ENCODE data around the gene ACP3.

The ACP3 gene

GRCh38 chr3:132343018-132343612, 25.9 kb downstream of the ACP3 start:
- no peaks in the 10 kb centered on the region for H3K27me3 ChIP-seq (ENCODE audit: control insufficient read depth in 1 of 2, insufficient read depth in 2 of 2, low read length in 2 of 2)
- no peak overlapping the region for H3K4me3 ChIP-seq (ENCODE audit: low read length in 2 of 2)
- no peak overlapping the region for H3K27ac ChIP-seq (ENCODE audit: low read length)
- H3K4me1 ChIP-seq (ENCODE audit: control insufficient read depth, insufficient read depth, low read length): no peaks in the 10 kb centered on the region
- no peak overlapping the region for H3K9ac ChIP-seq (ENCODE audit: low read length in 2 of 2)
- no peaks in the 10 kb centered on the region for H3K36me3 ChIP-seq (ENCODE audit: control insufficient read depth in 2 of 2, insufficient read depth in 2 of 2, low read length in 2 of 2)
- no peaks in the 10 kb centered on the region for H3K9me3 ChIP-seq (ENCODE audit: control insufficient read depth in 2 of 2, low read length in 2 of 2)

DNA sequence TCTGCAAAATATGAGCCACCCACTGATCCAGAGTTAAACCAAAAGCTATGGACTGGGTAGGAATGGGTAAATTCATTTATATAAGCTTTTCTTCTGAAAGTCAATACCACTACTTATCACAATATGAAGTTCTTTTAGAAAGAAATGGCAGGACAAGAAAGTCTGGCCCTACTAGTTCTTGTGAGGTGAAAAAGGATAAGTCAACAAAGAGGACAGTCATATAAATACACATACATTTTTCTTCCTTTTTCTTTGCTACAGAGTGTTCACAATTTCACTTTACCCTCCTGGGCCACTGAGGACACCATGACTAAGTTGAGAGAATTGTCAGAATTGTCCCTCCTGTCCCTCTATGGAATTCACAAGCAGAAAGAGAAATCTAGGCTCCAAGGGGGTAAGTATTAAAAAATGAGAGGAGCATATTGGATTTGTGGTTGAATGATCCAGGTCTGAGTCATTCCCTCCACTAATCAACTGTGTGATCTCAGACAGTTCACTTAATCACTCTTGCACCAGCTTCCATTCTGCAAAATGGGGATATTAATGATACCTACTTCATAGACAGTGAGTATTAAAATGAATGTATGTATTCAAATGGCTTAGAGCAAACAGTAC, 27.6 kb downstream of the ACP3 start:
- no peaks in the 10 kb centered on the region for H3K27me3 ChIP-seq (ENCODE audit: control insufficient read depth in 1 of 2, insufficient read depth in 2 of 2, low read length in 2 of 2)
- H3K4me3 ChIP-seq (ENCODE audit: low read length in 2 of 2): no peak overlapping the region
- no peaks in the 10 kb centered on the region for H3K4me1 ChIP-seq (ENCODE audit: control insufficient read depth, insufficient read depth, low read length)
- H3K9me3 ChIP-seq (ENCODE audit: control insufficient read depth in 2 of 2, low read length in 2 of 2): no peaks in the 10 kb centered on the region
- no peak overlapping the region for H3K9ac ChIP-seq (ENCODE audit: low read length in 2 of 2)
- H3K36me3 ChIP-seq (ENCODE audit: control insufficient read depth in 2 of 2, insufficient read depth in 2 of 2, low read length in 2 of 2): no peaks in the 10 kb centered on the region
- H3K27ac ChIP-seq (ENCODE audit: low read length): no peak overlapping the region

DNA sequence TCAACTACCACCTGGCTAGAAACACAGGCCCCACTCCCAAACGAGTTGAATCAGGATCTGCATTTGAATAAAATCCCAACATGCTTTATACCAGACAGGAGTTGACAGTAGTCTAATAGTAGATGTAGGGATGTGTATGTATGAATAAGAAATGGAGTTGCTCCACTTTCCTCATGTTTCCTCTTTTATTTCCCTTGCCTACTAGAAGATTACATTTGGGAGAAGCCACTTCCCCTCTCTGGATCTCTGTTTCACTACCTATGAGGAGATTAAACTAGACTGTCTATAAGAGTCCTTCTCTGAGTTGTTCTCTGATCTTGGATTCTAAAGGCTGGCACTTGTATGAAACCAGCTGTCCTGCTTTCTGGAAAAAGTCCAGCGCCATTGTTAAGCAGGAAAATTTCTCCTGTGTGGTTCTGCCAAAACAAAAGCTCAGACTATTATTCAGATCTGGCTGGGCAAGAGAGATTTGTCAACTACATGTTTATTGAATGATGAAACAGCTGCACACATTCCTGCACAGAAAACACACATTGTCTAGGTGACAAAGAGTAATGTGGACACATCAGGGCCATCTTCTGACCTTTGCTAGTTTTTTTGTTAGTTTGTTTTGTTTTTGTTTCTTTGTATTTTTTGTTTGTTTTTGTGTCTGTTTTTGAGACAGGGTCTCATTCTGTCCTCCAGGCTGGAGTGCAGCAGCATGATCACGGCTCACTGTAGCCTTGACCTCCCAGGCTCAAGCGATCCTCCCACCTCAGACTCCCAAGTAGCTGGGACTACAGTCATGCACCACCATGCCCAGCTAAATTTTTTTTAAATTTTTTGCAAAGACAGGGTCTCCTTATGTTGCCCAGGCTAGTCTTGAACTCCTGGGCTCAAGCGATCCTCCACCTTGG, 29.9 kb downstream of the ACP3 start:
- H3K4me1 ChIP-seq (ENCODE audit: control insufficient read depth, insufficient read depth, low read length): no peaks in the 10 kb centered on the region
- H3K4me3 ChIP-seq (ENCODE audit: low read length in 2 of 2): no peak overlapping the region
- no peaks in the 10 kb centered on the region for H3K9me3 ChIP-seq (ENCODE audit: control insufficient read depth in 2 of 2, low read length in 2 of 2)
- H3K36me3 ChIP-seq (ENCODE audit: control insufficient read depth in 2 of 2, insufficient read depth in 2 of 2, low read length in 2 of 2): no peaks in the 10 kb centered on the region
- no peak overlapping the region for H3K9ac ChIP-seq (ENCODE audit: low read length in 2 of 2)
- H3K27me3 ChIP-seq (ENCODE audit: control insufficient read depth in 1 of 2, insufficient read depth in 2 of 2, low read length in 2 of 2): no peaks in the 10 kb centered on the region
- H3K27ac ChIP-seq (ENCODE audit: low read length): no peak overlapping the region

- Histone ChIP-seq H3K36me3 (ENCODE audit: control insufficient read depth in 2 of 2, insufficient read depth in 2 of 2, low read length in 2 of 2) (no peaks in the 10 kb centered on the region), H3K9me3 (ENCODE audit: control insufficient read depth in 2 of 2, low read length in 2 of 2) (no peaks in the 10 kb centered on the region), H3K4me3 (ENCODE audit: low read length in 2 of 2) (no peak overlapping the region), H3K4me1 (ENCODE audit: control insufficient read depth, insufficient read depth, low read length) (no peaks in the 10 kb centered on the region), H3K27ac (ENCODE audit: low read length) (no peak overlapping the region), H3K9ac (ENCODE audit: low read length in 2 of 2) (no peak overlapping the region), H3K27me3 (ENCODE audit: control insufficient read depth in 1 of 2, insufficient read depth in 2 of 2, low read length in 2 of 2) (no peaks in the 10 kb centered on the region)
Measured at GRCh38 chr3:132347811-132348210, 30.6 kb downstream of the ACP3 start.

- no peaks in the 10 kb centered on the region for H3K4me1 ChIP-seq (ENCODE audit: control insufficient read depth, insufficient read depth, low read length)
- H3K9me3 ChIP-seq (ENCODE audit: control insufficient read depth in 2 of 2, low read length in 2 of 2): no peaks in the 10 kb centered on the region
- no peak overlapping the region for H3K9ac ChIP-seq (ENCODE audit: low read length in 2 of 2)
- no peaks in the 10 kb centered on the region for H3K27me3 ChIP-seq (ENCODE audit: control insufficient read depth in 1 of 2, insufficient read depth in 2 of 2, low read length in 2 of 2)
- H3K36me3 ChIP-seq (ENCODE audit: control insufficient read depth in 2 of 2, insufficient read depth in 2 of 2, low read length in 2 of 2): no peaks in the 10 kb centered on the region
- H3K27ac ChIP-seq (ENCODE audit: low read length): no peak overlapping the region
- H3K4me3 ChIP-seq (ENCODE audit: low read length in 2 of 2): no peak overlapping the region
Measured at GRCh38 chr3:132348531-132348930, 31.3 kb downstream of the ACP3 start.

GRCh38 chr3:132350814-132351213, 33.6 kb downstream of the ACP3 start:
- no peak overlapping the region for H3K27ac ChIP-seq (ENCODE audit: low read length)
- no peaks in the 10 kb centered on the region for H3K36me3 ChIP-seq (ENCODE audit: control insufficient read depth in 2 of 2, insufficient read depth in 2 of 2, low read length in 2 of 2)
- H3K4me3 ChIP-seq (ENCODE audit: low read length in 2 of 2): no peak overlapping the region
- H3K9me3 ChIP-seq (ENCODE audit: control insufficient read depth in 2 of 2, low read length in 2 of 2): no peaks in the 10 kb centered on the region
- no peak overlapping the region for H3K9ac ChIP-seq (ENCODE audit: low read length in 2 of 2)
- H3K27me3 ChIP-seq (ENCODE audit: control insufficient read depth in 1 of 2, insufficient read depth in 2 of 2, low read length in 2 of 2): no peaks in the 10 kb centered on the region
- H3K4me1 ChIP-seq (ENCODE audit: control insufficient read depth, insufficient read depth, low read length): no peaks in the 10 kb centered on the region

DNA sequence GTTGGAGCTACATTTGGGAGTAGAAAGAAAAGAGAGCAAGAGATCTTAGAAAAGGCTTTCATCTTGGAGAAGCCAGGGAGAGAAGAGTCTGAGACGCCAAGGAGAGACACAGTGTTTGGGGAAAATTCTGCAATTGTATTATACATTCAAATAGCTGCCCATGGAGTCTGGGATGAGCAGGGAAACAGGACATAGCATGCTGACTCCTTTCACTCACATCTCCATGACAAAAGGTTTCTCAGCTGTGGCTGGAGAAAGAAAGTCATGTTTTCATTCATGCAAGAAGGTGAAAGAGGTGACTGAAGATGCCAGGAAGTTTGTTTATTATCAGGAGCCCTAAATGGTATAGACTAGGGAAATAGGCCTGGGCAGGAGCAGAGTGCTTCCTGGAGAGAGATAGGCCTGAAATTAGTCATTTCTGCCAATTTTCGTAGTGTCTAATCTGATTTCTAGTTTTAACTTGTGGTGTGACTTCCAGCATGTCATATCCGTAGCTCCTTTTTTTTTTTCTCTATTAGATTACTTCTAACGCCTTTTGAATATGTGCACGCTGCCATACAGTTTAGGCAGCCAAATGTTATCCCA, 34.1 kb downstream of the ACP3 start:
- H3K36me3 ChIP-seq (ENCODE audit: control insufficient read depth in 2 of 2, insufficient read depth in 2 of 2, low read length in 2 of 2): no peaks in the 10 kb centered on the region
- H3K9ac ChIP-seq (ENCODE audit: low read length in 2 of 2): no peak overlapping the region
- no peaks in the 10 kb centered on the region for H3K4me1 ChIP-seq (ENCODE audit: control insufficient read depth, insufficient read depth, low read length)
- no peak overlapping the region for H3K4me3 ChIP-seq (ENCODE audit: low read length in 2 of 2)
- H3K27me3 ChIP-seq (ENCODE audit: control insufficient read depth in 1 of 2, insufficient read depth in 2 of 2, low read length in 2 of 2): no peaks in the 10 kb centered on the region
- H3K27ac ChIP-seq (ENCODE audit: low read length): no peak overlapping the region
- H3K9me3 ChIP-seq (ENCODE audit: control insufficient read depth in 2 of 2, low read length in 2 of 2): no peaks in the 10 kb centered on the region

DNA sequence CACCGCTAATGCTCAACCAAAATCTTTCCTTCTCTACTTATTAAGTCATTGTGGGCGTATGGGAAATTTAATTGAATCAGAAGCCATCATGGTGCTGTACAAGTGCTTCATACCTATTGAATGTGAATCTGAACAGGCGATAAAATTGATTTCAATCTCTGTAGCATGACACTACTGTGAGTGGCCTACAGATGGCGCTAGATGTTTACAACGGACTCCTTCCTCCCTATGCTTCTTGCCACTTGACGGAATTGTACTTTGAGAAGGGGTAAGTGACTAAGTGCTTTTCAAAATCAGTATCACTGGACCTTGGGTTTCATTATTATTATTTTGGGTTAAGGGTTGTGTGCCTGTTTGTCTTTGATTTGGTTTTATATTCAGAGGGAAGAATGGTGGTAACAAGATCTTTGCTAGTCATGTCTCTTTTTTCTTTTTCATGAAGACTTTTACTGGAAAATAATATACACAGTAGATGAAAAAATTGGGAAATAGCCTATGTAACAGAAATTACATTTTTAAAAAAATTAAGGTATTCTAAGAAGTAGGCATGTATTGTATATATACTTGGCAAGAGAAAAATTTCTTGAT, 35.4 kb downstream of the ACP3 start:
- Histone ChIP-seq H3K4me3 (ENCODE audit: low read length in 2 of 2) (no peak overlapping the region), H3K9me3 (ENCODE audit: control insufficient read depth in 2 of 2, low read length in 2 of 2) (no peaks in the 10 kb centered on the region), H3K4me1 (ENCODE audit: control insufficient read depth, insufficient read depth, low read length) (no peaks in the 10 kb centered on the region), H3K27ac (ENCODE audit: low read length) (no peak overlapping the region), H3K27me3 (ENCODE audit: control insufficient read depth in 1 of 2, insufficient read depth in 2 of 2, low read length in 2 of 2) (no peaks in the 10 kb centered on the region), H3K9ac (ENCODE audit: low read length in 2 of 2) (no peak overlapping the region), H3K36me3 (ENCODE audit: control insufficient read depth in 2 of 2, insufficient read depth in 2 of 2, low read length in 2 of 2) (no peaks in the 10 kb centered on the region)

GRCh38 chr3:132354916-132355702, 37.9 kb downstream of the ACP3 start:
- H3K9me3 ChIP-seq (ENCODE audit: control insufficient read depth in 2 of 2, low read length in 2 of 2): no peaks in the 10 kb centered on the region
- H3K4me1 ChIP-seq (ENCODE audit: control insufficient read depth, insufficient read depth, low read length): no peaks in the 10 kb centered on the region
- no peak overlapping the region for H3K27ac ChIP-seq (ENCODE audit: low read length)
- H3K27me3 ChIP-seq (ENCODE audit: control insufficient read depth in 1 of 2, insufficient read depth in 2 of 2, low read length in 2 of 2): no peaks in the 10 kb centered on the region
- H3K4me3 ChIP-seq (ENCODE audit: low read length in 2 of 2): no peak overlapping the region
- no peak overlapping the region for H3K9ac ChIP-seq (ENCODE audit: low read length in 2 of 2)
- no peaks in the 10 kb centered on the region for H3K36me3 ChIP-seq (ENCODE audit: control insufficient read depth in 2 of 2, insufficient read depth in 2 of 2, low read length in 2 of 2)

DNA sequence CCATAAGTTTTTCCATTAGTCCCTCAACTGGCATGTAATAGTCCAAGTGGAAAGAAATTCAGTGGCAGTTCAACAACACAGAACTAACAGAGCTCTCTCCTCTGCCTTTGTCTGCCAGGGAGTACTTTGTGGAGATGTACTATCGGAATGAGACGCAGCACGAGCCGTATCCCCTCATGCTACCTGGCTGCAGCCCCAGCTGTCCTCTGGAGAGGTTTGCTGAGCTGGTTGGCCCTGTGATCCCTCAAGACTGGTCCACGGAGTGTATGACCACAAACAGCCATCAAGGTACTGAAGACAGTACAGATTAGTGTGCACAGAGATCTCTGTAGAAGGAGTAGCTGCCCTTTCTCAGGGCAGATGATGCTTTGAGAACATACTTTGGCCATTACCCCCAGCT, 39.4 kb downstream of the ACP3 start:
- Histone ChIP-seq H3K9me3 (ENCODE audit: control insufficient read depth in 2 of 2, low read length in 2 of 2) (no peaks in the 10 kb centered on the region), H3K4me3 (ENCODE audit: low read length in 2 of 2) (no peak overlapping the region), H3K27me3 (ENCODE audit: control insufficient read depth in 1 of 2, insufficient read depth in 2 of 2, low read length in 2 of 2) (no peaks in the 10 kb centered on the region), H3K4me1 (ENCODE audit: control insufficient read depth, insufficient read depth, low read length) (no peaks in the 10 kb centered on the region), H3K27ac (ENCODE audit: low read length) (no peak overlapping the region), H3K9ac (ENCODE audit: low read length in 2 of 2) (no peak overlapping the region), H3K36me3 (ENCODE audit: control insufficient read depth in 2 of 2, insufficient read depth in 2 of 2, low read length in 2 of 2) (no peaks in the 10 kb centered on the region)
